SK-N-MC (cell line): Measurements from ENCODE around the gene ELMO1.

Source experiments
- EZH2 ChIP-seq: fragments of 200-600 bp; sonication (generic); IDR thresholded peaks from one replicate; pipeline ENCODE4 v1.6.1; 2017; ENCODE audit warnings: antibody characterized with exemption
- POLR2AphosphoS5 ChIP-seq: IDR thresholded peaks from 2 replicates; pipeline ENCODE4 v1.6.1; 2012; ENCODE audit warnings: mild to moderate bottlenecking, low read depth, low read length, borderline replicate concordance

DNA sequence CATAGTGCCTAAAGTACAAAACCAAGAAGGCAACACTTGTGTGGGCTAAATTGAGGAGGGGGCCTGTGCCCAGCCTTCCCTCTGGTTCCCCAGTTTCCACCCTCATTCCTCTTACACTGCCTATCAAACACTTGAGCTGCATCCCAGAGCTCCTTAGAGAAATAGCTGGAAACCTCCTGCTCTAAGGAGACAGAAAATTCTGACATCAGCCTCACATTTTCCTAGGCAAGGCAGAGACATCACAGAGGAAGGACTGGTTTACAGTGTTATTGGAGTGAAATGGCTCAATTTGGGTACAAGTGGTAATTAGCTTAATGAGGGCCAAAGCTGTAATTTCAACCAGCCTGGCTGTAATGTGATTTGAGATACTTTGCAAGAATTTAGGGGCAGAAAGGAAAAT is 532.0 kb downstream of the ELMO1 start:
- no peak for TF ChIP-seq POLR2AphosphoS5
- no peak for TF ChIP-seq EZH2
